NCI-H82 treated with DMSO at 0.1 percent for 48 hours (cell line): ENCODE data around the gene CD151.

Experiments
- DNase-seq: peaks from one replicate; lab custom pipeline; 2025; ENCODE audit not compliant: unreplicated experiment; lab: John Stamatoyannopoulos, UW

Gene CD151

DNA sequence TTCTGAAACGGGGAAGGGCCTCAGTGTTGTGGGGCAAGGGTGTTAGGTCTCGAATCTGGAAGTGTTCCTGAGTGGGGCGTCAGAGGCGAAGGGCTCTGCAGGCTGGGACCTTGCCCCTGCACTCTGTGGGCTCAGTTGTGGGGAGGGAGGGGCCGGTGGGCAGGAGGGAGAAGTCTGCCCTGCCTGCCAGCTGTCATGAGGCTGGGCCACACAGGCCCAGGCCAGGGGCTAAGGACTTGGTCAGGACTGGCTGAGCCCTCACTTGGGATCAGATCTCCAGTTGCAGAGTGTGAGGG, 4.9 kb upstream of the CD151 start, which contains the start of gene CRACR2B:
Gene CRACR2B (plus strand): TSS at position 23 of the 296 bp plus-strand sequence. CDS start 689 bp downstream, outside the sequence.
- DNase-seq: no peak

GRCh38 chr11:828506-829175, 4.1 kb upstream of the CD151 start:
- DNase-seq: no peak

- no peak for DNase-seq
These were observed 3.4 kb upstream of the CD151 start for GRCh38 chr11:829176-829846.

- no peak for DNase-seq
These were observed 2.9 kb upstream of the CD151 start for GRCh38 chr11:829847-830294.

GRCh38 chr11:830295-831117, 2.2 kb upstream of the CD151 start:
- peak; percentile 54 for DNase-seq

- no peak for DNase-seq
These were observed 1.5 kb upstream of the CD151 start for GRCh38 chr11:831118-831864.

DNA sequence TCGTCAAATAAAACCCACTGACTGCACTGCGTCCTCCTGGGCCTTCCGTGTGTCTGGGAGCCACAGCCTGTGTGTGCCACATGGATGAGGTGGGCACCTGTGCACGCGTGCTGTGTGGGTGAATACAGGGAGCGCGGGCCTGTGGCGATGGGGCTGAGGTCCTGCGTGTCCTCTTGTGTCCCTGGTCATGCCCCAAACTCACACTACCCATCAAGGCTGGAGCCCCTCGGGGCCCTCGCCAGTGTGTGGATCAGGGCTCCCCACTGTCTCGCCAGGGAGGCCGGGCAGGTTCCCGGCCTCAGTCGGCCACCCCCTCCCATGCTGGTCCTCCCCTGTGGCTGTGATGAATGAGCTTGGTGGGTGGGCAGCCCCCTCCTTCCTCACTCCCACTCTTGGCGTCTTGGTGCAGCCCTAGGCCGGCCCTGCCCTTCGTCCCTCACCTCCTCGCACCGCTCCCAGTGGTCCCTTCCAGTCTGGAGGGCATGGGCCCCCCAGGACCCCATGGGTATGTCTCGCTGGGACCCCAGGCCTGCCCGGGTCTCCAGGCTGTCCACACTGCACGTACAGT, 707 bp upstream of the CD151 start:
- no peak for DNase-seq

DNA sequence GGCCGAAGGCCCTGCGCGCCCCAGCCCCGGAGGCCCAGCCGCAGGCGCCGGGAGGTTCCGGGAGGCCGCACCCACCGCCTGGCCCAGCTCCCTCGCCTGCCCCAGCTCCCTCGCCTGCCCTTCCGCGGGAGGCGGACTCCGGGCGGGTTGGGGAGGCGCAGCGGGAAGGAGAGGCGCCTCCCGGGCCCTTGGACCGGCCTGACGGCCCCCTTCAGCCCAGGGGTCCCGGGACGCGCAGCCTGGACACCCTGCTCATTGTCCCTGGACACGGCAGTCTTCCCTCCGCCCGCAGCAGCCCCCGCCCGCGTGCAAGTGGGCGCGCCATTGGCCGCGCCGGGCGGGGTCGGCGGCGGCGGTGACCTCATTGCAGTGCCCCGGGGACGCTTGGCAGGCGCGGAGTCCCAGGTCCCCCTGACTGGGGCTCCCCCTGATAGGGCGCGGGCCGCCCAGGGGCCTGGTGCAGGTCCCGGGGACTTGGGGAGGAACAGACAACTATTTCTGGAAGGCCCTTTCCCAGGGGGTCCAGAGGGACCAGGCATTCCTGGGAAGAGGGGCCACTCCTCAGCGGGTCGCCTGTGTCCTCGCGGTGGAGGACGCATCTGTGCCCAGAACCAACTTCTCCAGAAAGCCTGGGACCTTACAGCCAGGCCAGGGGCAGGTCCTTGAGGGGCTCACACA, 501 bp downstream of the CD151 start:
- no peak for DNase-seq

GRCh38 chr11:833849-834311, 1.1 kb downstream of the CD151 start:
- no peak for DNase-seq

GRCh38 chr11:834371-835316, 1.9 kb downstream of the CD151 start:
- no peak for DNase-seq

GRCh38 chr11:836274-836673, 3.5 kb downstream of the CD151 start:
- no peak for DNase-seq

- no peak for DNase-seq
These were observed 3.9 kb downstream of the CD151 start for GRCh38 chr11:836700-837099.

- DNase-seq: no peak
These were observed 4.6 kb downstream of the CD151 start for GRCh38 chr11:837189-837989.

DNA sequence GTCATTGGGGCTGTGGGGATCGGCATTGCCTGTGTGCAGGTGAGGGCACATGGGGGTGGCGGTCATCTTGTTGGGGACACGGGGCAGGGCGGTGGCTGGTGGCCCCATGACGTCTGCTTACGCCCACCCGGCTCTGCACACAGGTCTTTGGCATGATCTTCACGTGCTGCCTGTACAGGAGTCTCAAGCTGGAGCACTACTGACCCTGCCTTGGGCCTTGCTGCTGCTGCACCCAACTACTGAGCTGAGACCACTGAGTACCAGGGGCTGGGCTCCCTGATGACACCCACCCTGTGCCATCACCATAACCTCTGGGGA, 5.2 kb downstream of the CD151 start:
- DNase-seq: no peak

GRCh38 chr11:838441-839279, 5.9 kb downstream of the CD151 start:
- no peak for DNase-seq

DNA sequence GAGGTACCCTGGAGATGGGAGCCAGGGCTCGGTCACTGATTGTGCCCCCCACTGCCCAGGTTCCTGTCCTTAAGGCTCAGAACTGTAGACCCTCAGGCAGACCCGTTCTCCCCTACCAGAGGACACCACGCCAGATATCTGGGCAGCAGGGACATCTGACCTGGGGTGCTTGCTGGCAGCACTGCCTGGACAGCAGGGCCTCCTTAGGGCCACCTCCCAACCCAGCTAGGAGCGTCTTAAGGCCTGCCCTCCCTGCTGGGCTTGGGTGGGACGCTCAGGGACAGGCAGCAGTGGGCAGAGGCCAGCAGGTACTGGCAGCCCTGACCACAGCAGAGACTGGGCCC, 6.5 kb downstream of the CD151 start:
- no peak for DNase-seq

DNA sequence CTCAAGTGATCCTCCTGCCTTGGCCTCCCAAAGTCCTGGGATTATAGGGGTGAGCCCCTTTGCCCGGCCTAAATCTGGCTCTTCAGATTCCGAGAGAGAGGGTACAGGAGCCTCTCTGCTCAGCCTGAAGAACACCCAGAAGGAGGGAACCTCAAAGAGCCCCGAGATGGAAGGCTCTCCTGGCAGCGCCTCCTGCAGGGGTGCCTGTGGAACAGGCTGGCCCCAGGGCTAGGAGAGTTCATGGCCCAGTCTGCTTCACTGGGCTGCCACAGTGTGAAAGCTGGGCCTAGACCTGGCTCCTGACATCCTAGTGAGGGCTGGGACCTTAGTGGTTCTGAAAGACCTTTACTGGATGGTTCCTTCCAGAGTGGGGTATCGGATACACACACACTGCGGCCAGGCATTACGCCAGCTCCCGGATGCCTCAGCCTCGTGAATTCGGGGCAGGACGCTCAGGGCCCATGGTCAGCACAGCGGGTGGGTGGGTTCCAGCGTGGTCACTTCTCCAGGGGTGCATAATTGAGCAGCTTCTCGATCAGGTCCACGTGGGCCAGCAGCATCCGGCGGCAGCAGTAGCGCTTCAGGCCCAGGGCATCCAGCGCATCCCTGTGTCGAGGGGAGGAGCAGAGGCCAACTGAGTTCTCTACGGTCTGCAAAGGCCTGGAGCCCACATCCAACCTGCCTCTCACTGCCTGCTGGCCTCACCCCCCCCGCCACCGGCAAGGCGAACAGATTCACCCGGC, 7.3 kb downstream of the CD151 start:
- no peak for DNase-seq
